Liver (tissue), 3 donors: ENCODE measurements around the gene MRPL46.

Experiments
- CTCF ChIP-seq: fragments of 150-350 bp; IDR thresholded peaks from 2 replicates; pipeline ENCODE4 v1.5.1; 2017; ENCODE audit warnings: improper control_type of control experiment, low read depth, low read length; ENCODE audit not compliant: missing input control
- EGR1 ChIP-seq, 2 donors: IDR thresholded peaks; 2 replicates each; pipeline ENCODE4 v1.6.1; 2016 to 2018; ENCODE audit warnings: antibody characterized with exemption in 2 of 2, low read depth in 2 of 2
- MAX ChIP-seq: IDR thresholded peaks from 2 replicates; pipeline ENCODE4 v1.6.1; 2016; ENCODE audit warnings: antibody characterized with exemption
- RAD21 ChIP-seq, 2 donors: IDR thresholded peaks; 2 replicates each; pipeline ENCODE4 v1.6.1; 2016; ENCODE audit warnings: antibody characterized with exemption in 2 of 2, mild to moderate bottlenecking in 2 of 2
- TAF1 ChIP-seq: conservative IDR thresholded peaks from 2 replicates; pipeline ENCODE4 v1.6.1; 2016; ENCODE audit warnings: antibody characterized with exemption, mild to moderate bottlenecking
- donor health status: healthy.
- donor health status: healthy.

- TF ChIP-seq TAF1 = no peak
- TF ChIP-seq CTCF = no peak
- no peak for TF ChIP-seq MAX
- TF ChIP-seq RAD21 (IDR thresholded peaks at IDR 0.05) = no peak
- TF ChIP-seq EGR1 (IDR thresholded peaks at IDR 0.05; ENCODE audit: low read depth in 2 of 2) = no peak
Measured at GRCh38 chr15:88489321-88489720, 22.1 kb upstream of the MRPL46 start.
